CD4-positive, CD25-positive, alpha-beta regulatory T cell (primary cell): ENCODE measurements around the gene PALM. TPM values are rescaled to one million over a fixed set of nuclear protein-coding genes. Genes with fewer than 3 reads are reported as not detected.

Experiments
- ATAC-seq, 2 donors: fragments of 150-1000 bp; cut with Tn5 transposase; one replicate each; pipeline ENCODE4 v1.10.0; 2021; ENCODE audit warnings: low read depth in 2 of 2, moderate number of reproducible peaks in 2 of 2, moderate library complexity in 1 of 2
- DNase-seq, 3 donors: peaks; one replicate each; pipeline versions ENCODE4 v3.0.0 to v3.0.0-alpha.2; 2012 to 2022; ENCODE audit warnings: mixed read lengths in 1 of 3
- H3K27ac ChIP-seq: one replicate; pipeline ENCODE4 v1.7.0; 2013; ENCODE audit warnings: mild to moderate bottlenecking, low read length; ENCODE audit not compliant: insufficient read depth, poor library complexity, severe bottlenecking
- H3K27me3 ChIP-seq: one replicate; pipeline ENCODE4 v1.7.0; 2013; ENCODE audit warnings: low read length; ENCODE audit not compliant: control insufficient read depth, insufficient read depth
- H3K36me3 ChIP-seq: one replicate; pipeline ENCODE4 v1.7.0; 2013; ENCODE audit warnings: mild to moderate bottlenecking, low read length, moderate library complexity; ENCODE audit not compliant: control insufficient read depth, insufficient read depth
- H3K4me1 ChIP-seq: 2 replicates; pipeline ENCODE4 v1.7.0; 2013; ENCODE audit warnings: mild to moderate bottlenecking, low read length; ENCODE audit not compliant: insufficient read depth, control insufficient read depth, poor library complexity, severe bottlenecking
- H3K4me3 ChIP-seq: one replicate; pipeline ENCODE4 v1.7.0; 2013; ENCODE audit warnings: low read depth, mild to moderate bottlenecking, low read length, moderate library complexity
- H3K9me3 ChIP-seq, 2 experiments: 1 replicate in 1 of 2; 2 replicates in 1 of 2; pipeline ENCODE4 v1.7.0; 2013; ENCODE audit warnings: low read length in 2 of 2, mild to moderate bottlenecking in 1 of 2, moderate library complexity in 1 of 2; ENCODE audit not compliant: control insufficient read depth in 2 of 2
- H3K27ac Mint-ChIP-seq, 3 donors: one replicate each; pipeline ENCODE4 v1.8.0; 2020 to 2022; ENCODE audit warnings: mild to moderate bottlenecking in 3 of 3, mixed read lengths in 3 of 3, moderate library complexity in 2 of 3
- H3K27me3 Mint-ChIP-seq: one replicate; pipeline ENCODE4 v1.8.0; 2022; ENCODE audit warnings: mild to moderate bottlenecking, mixed read lengths
- H3K36me3 Mint-ChIP-seq: one replicate; pipeline ENCODE4 v1.8.0; 2020; ENCODE audit warnings: mixed read lengths
- H3K4me1 Mint-ChIP-seq, 4 donors: one replicate each; pipeline ENCODE4 v1.8.0; 2020 to 2022; ENCODE audit warnings: mixed read lengths in 4 of 4, mild to moderate bottlenecking in 1 of 4
- H3K4me3 Mint-ChIP-seq, 4 donors: one replicate each; pipeline ENCODE4 v1.8.0; 2020 to 2022; ENCODE audit warnings: mild to moderate bottlenecking in 4 of 4, mixed read lengths in 4 of 4, moderate library complexity in 3 of 4
- H3K9me3 Mint-ChIP-seq, 7 donors: one replicate each; pipeline ENCODE4 v1.8.0; 2020 to 2022; ENCODE audit warnings: mixed read lengths in 7 of 7, mild to moderate bottlenecking in 3 of 7, moderate library complexity in 2 of 7
- polyA plus RNA-seq, 4 donors: library from polyadenylated mRNA; unstranded; fragments of 300-500 nt; fragmentation: Illumina TruSeq; gene quantifications; one replicate each; pipeline ENCODE4 v1.2.3, GENCODE V29; 2021
- total RNA-seq: library from RNA; stranded (reverse); gene quantifications from one replicate; pipeline ENCODE4 v1.2.3, GENCODE V29; 2022

Gene PALM
- total and polyA plus RNA-seq, 5 donors from 2014 or later: not detected

GRCh38 chr19:789701-790060 is 80.9 kb downstream of the PALM start:
- H3K27ac ChIP-seq: no peak overlapping the region
- Mint-ChIP-seq H3K9me3 (no peaks in the 10 kb centered on the region), H3K4me1 (peaks cover 0 to 4% (median 0%) of the 10 kb centered on the region in 4 donors), H3K4me3 (no peak overlapping the region), H3K27me3 (peaks cover 16% of the 10 kb centered on the region), H3K27ac (no peak overlapping the region), H3K36me3 (no peaks in the 10 kb centered on the region)
- ATAC-seq: no peak
- no peaks in the 10 kb centered on the region for H3K4me1 ChIP-seq
- H3K9me3 ChIP-seq: no peaks in the 10 kb centered on the region
- H3K27me3 ChIP-seq: no peaks in the 10 kb centered on the region
- DNase-seq: no peak
- H3K36me3 ChIP-seq: no peaks in the 10 kb centered on the region
- no peak overlapping the region for H3K4me3 ChIP-seq

- Mint-ChIP-seq H3K4me1 (peaks cover 0 to 4% (median 0%) of the 10 kb centered on the region in 4 donors), H3K36me3 (no peaks in the 10 kb centered on the region), H3K4me3 (peak overlapping the region in 1 of 4 donors; percentile 30), H3K27ac (no peak overlapping the region), H3K27me3 (peaks cover 16% of the 10 kb centered on the region), H3K9me3 (no peaks in the 10 kb centered on the region)
- Histone ChIP-seq H3K9me3 (no peaks in the 10 kb centered on the region), H3K36me3 (no peaks in the 10 kb centered on the region), H3K27me3 (no peaks in the 10 kb centered on the region), H3K4me1 (no peaks in the 10 kb centered on the region), H3K27ac (no peak overlapping the region), H3K4me3 (no peak overlapping the region)
- ATAC-seq (no peak), DNase-seq (no peak)
Observed at GRCh38 chr19:791007-791566, 82.4 kb downstream of the PALM start.

- ATAC-seq (no peak), DNase-seq (no peak)
- peaks cover 6% of the 10 kb centered on the region for H3K4me1 ChIP-seq
- no peak overlapping the region for H3K4me3 Mint-ChIP-seq
- no peak overlapping the region for H3K27ac ChIP-seq
- no peaks in the 10 kb centered on the region for H3K9me3 ChIP-seq
- no peak overlapping the region for H3K4me3 ChIP-seq
- no peaks in the 10 kb centered on the region for H3K36me3 Mint-ChIP-seq
- H3K27ac Mint-ChIP-seq: peak overlapping the region in 2 of 3 donors; percentile 31 to 48
- peaks cover 0 to 6% (median 2%) of the 10 kb centered on the region in 4 donors for H3K4me1 Mint-ChIP-seq
- peaks cover 17% of the 10 kb centered on the region for H3K27me3 Mint-ChIP-seq
- no peaks in the 10 kb centered on the region for H3K27me3 ChIP-seq
- no peaks in the 10 kb centered on the region for H3K9me3 Mint-ChIP-seq
- H3K36me3 ChIP-seq: no peaks in the 10 kb centered on the region
Observed at GRCh38 chr19:791567-792305, 83.0 kb downstream of the PALM start.

DNA sequence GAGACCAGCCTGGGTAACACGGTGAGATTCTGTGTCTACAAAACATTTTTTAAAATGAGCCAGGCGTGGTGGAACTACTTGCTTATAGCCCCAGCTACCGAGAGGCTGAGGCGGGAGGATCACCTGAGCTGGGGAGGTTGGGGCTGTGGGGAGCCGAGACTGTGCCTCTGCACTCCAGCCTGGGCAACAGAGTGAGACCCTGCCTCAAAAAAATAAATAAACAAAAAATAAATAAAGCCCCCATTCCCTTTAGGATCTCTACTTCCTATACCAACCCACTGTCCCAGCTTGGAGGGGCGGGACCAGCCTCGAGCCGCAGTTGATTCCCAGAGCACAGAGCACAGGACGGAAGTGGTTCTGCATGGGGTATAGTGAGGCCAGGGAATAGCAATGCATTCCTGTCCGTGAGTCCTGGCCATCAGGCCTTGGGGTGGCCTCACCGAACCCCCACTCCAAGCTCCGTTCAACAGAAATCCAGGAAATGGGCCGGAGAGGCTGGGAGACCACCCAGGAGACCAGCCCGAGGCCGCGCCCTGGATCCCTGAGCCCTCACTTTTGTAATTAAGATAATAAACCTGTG is 83.7 kb downstream of the PALM start:
- DNase-seq (no peak), ATAC-seq (no peak)
- peak overlapping the region in 1 of 3 donors; percentile 31 for H3K27ac Mint-ChIP-seq
- peaks cover 0 to 9% (median 4%) of the 10 kb centered on the region in 4 donors for H3K4me1 Mint-ChIP-seq
- Histone ChIP-seq H3K27me3 (no peaks in the 10 kb centered on the region), H3K4me3 (no peak overlapping the region), H3K4me1 (peaks cover 6% of the 10 kb centered on the region), H3K9me3 (no peaks in the 10 kb centered on the region), H3K36me3 (no peaks in the 10 kb centered on the region), H3K27ac (no peak overlapping the region)
- H3K27me3 Mint-ChIP-seq: peaks cover 20% of the 10 kb centered on the region
- H3K9me3 Mint-ChIP-seq: no peaks in the 10 kb centered on the region
- no peaks in the 10 kb centered on the region for H3K36me3 Mint-ChIP-seq
- no peak overlapping the region for H3K4me3 Mint-ChIP-seq

- ATAC-seq (no peak), DNase-seq (no peak)
- Mint-ChIP-seq H3K9me3 (no peaks in the 10 kb centered on the region), H3K36me3 (no peaks in the 10 kb centered on the region), H3K27ac (no peak overlapping the region), H3K4me1 (peaks cover 0 to 9% (median 4%) of the 10 kb centered on the region in 4 donors), H3K4me3 (peak overlapping the region in 1 of 4 donors; percentile 15), H3K27me3 (peaks cover 20% of the 10 kb centered on the region)
- H3K9me3 ChIP-seq: no peaks in the 10 kb centered on the region
- H3K36me3 ChIP-seq: no peaks in the 10 kb centered on the region
- H3K27ac ChIP-seq: no peak overlapping the region
- no peak overlapping the region for H3K4me3 ChIP-seq
- H3K4me1 ChIP-seq: peaks cover 12% of the 10 kb centered on the region
- H3K27me3 ChIP-seq: no peaks in the 10 kb centered on the region
Observed at GRCh38 chr19:793806-794205, 85.1 kb downstream of the PALM start.

- DNase-seq (no peak), ATAC-seq (no peak)
- H3K27ac Mint-ChIP-seq: no peak overlapping the region
- peaks cover 12% of the 10 kb centered on the region for H3K27me3 Mint-ChIP-seq
- H3K9me3 ChIP-seq: no peaks in the 10 kb centered on the region
- no peak overlapping the region for H3K27ac ChIP-seq
- peaks cover 2% of the 10 kb centered on the region for H3K36me3 ChIP-seq
- H3K4me1 ChIP-seq: peaks cover 25% of the 10 kb centered on the region
- no peaks in the 10 kb centered on the region for H3K9me3 Mint-ChIP-seq
- H3K36me3 Mint-ChIP-seq: peaks cover 7% of the 10 kb centered on the region
- H3K4me1 Mint-ChIP-seq: peaks cover 0 to 18% (median 9%) of the 10 kb centered on the region in 4 donors
- H3K4me3 ChIP-seq: no peak overlapping the region
- no peak overlapping the region for H3K4me3 Mint-ChIP-seq
- H3K27me3 ChIP-seq: no peaks in the 10 kb centered on the region
Observed at GRCh38 chr19:795073-795611, 86.4 kb downstream of the PALM start.

DNA sequence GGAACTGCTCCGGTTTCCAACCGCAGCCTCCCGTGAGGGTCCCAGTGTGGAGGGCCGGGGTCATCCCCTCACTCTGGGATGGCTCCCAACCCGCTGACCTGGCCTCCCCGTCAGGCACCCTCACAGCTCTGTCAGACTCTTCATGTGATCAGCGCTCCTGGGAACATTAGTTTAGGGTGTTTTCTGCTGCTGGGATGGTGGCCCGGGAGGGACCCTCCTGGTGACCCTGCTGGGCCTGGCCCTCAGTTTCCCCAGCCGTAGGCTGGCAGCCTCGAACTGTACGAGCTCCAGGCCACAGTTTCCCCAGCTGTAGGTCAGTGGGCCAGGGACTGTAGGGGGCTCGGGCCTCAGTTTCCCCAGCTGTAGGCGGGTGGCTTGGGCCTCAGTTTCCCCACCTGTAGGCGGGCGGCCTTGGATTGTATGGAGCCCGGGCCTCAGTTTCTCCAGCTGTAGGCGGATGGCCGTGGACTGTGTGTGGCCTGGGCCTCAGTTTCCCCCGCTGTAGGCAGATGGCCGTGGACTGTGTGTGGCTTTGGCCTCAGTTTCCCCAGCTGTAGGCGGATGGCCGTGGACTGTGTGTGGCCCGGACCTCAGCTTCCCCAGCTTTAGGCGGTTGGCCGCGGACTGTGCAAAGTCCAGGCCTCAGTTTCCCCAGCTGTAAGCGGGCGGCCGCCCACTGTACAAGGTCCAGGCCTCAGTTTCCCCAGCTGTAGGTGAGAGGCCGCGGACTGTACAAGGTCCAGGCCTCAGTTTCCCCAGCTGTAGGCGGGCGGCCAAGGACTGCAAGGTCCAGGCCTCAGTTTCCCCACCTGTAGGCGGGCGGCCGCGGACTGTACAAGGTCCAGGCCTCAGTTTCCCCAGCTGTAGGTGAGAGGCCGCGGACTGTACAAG is 87.2 kb downstream of the PALM start:
- Mint-ChIP-seq H3K27ac (no peak overlapping the region), H3K4me3 (peak overlapping the region in 3 of 4 donors; percentile 43 to 90 (median 80)), H3K36me3 (peaks cover 13% of the 10 kb centered on the region), H3K27me3 (peaks cover 7% of the 10 kb centered on the region), H3K9me3 (no peaks in the 10 kb centered on the region), H3K4me1 (peaks cover 0 to 26% (median 14%) of the 10 kb centered on the region in 4 donors)
- H3K4me3 ChIP-seq: no peak overlapping the region
- peak overlapping the region; percentile 68 for H3K27ac ChIP-seq
- peaks cover 33% of the 10 kb centered on the region for H3K4me1 ChIP-seq
- ATAC-seq: no peak
- no peaks in the 10 kb centered on the region for H3K27me3 ChIP-seq
- H3K36me3 ChIP-seq: peaks cover 5% of the 10 kb centered on the region
- no peak for DNase-seq
- no peaks in the 10 kb centered on the region for H3K9me3 ChIP-seq
